Measurements from ENCODE around the gene ACTN1.

DNA sequence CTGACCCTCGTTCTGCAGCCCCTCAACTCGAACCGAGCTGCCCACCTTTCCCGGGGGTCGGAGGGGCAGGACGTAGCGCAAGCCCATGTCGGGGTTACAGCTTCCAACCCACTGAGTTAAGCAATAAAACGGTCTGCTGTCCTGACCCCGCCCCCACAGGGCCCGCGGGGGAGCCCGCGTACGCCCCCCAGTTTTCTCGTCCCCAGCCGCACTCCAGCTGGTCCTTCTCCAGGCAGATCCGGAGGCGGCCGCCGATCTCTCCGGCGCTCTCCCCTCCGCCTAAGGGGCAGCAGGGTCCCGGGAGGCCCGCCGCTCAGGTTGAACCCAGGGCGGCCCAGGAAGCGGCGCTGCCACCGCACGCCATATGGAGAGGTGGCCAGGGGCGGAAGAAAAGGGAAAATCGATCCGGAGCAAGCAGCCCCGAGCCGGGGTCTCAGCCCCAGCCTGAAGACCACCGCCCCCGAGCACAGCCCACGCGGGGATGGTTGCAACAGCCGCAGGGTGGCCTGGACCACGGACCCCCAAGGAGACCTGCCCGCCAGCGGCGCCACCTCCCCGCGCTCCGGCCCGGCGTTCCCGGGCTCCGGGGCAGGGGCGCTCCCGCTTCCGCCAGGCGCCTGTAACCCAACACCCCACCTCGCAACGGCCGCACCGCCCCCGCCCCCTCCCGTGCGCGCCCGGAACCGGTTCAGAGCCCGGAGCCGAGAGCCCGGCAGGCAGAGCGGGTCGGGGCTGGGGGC is 760 bp downstream of the ACTN1 start:
- TF ChIP-seq, protein P1, sequence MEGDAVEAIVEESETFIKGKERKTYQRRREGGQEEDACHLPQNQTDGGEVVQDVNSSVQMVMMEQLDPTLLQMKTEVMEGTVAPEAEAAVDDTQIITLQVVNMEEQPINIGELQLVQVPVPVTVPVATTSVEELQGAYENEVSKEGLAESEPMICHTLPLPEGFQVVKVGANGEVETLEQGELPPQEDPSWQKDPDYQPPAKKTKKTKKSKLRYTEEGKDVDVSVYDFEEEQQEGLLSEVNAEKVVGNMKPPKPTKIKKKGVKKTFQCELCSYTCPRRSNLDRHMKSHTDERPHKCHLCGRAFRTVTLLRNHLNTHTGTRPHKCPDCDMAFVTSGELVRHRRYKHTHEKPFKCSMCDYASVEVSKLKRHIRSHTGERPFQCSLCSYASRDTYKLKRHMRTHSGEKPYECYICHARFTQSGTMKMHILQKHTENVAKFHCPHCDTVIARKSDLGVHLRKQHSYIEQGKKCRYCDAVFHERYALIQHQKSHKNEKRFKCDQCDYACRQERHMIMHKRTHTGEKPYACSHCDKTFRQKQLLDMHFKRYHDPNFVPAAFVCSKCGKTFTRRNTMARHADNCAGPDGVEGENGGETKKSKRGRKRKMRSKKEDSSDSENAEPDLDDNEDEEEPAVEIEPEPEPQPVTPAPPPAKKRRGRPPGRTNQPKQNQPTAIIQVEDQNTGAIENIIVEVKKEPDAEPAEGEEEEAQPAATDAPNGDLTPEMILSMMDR (IDR thresholded peaks at IDR 0.05; ENCODE audit: low read depth, low read length): no peak; the same call in 1 of the 2 replicates
- no peak for TF ChIP-seq EZH2phosphoT487 (IDR thresholded peaks at IDR 0.05; ENCODE audit: low read depth)
